ENCODE data around the gene TMED7.

Gene TMED7

DNA sequence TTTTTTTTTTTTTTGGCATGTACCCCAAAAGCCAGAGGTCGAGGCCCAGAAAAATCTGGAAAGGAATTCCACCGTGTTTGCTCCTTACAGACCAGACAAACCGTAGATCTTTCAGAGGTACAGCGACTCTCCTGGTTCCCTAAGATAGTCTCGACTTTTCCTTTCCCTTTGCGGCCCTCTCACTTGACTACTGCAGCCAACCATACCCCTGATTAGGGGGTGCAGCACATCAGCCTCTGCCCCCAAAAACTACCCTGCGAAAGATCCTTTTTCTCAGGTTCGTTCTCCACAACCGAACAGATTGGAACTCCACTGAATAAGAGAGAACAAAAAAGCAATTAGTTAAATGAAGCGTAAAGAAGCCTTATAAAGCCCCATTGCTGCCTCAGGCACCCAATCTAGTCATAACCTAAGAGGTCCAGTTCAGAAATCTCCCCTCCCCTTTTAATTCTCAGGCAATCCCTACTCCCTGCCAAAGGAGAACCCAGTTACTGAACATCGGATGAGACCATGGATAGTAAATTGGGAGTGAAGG is 23.2 kb downstream of the TMED7 start:
- peak; percentile 33 for DNase-seq (ENCODE audit: low spot score)
- in situ Hi-C loops (cut with MboI; ENCODE audit: low sequenced_read_pairs, unreplicated experiment), result no loop called here
- TF ChIP-seq, protein P1, sequence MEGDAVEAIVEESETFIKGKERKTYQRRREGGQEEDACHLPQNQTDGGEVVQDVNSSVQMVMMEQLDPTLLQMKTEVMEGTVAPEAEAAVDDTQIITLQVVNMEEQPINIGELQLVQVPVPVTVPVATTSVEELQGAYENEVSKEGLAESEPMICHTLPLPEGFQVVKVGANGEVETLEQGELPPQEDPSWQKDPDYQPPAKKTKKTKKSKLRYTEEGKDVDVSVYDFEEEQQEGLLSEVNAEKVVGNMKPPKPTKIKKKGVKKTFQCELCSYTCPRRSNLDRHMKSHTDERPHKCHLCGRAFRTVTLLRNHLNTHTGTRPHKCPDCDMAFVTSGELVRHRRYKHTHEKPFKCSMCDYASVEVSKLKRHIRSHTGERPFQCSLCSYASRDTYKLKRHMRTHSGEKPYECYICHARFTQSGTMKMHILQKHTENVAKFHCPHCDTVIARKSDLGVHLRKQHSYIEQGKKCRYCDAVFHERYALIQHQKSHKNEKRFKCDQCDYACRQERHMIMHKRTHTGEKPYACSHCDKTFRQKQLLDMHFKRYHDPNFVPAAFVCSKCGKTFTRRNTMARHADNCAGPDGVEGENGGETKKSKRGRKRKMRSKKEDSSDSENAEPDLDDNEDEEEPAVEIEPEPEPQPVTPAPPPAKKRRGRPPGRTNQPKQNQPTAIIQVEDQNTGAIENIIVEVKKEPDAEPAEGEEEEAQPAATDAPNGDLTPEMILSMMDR (IDR thresholded peaks at IDR 0.05; ENCODE audit: borderline replicate concordance, control extremely low read depth, extremely low read depth, insufficient read depth, missing control alignments), result no peak

GRCh38 chr5:115601701-115602590 is 23.9 kb downstream of the TMED7 start, which contains the start of gene TICAM2:
Gene TICAM2 (minus strand): TSS chr5:115602479. CDS start chr5:115581256, 21,223 bp downstream.
- DNase-seq (ENCODE audit: low spot score), result peak; percentile 84
- in situ Hi-C loops (cut with MboI; ENCODE audit: low sequenced_read_pairs, unreplicated experiment), result no loop called here
- TF ChIP-seq, protein P1 (IDR thresholded peaks at IDR 0.05; ENCODE audit: borderline replicate concordance, control extremely low read depth, extremely low read depth, insufficient read depth, missing control alignments), result peak; percentile 9

DNA sequence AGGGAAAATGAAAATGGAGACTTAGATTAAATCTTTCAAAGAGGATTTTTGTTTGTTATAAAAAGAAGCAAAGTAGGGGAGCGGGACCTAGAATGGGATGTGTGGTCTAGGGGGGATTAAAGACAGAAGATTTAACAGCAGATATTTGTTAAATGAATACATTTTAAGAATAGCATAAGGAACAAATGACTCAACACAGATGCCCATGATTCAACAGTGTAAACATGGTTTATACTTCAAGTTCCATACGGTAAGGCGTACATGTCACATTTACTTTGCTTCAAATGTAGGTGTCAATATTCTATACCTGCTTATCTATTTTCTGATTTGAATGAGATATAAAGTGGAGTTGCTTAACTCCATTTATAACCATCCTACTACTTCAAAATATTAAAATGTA is 25.1 kb downstream of the TMED7 start:
- DNase-seq (ENCODE audit: low spot score), result no peak
- in situ Hi-C loops (cut with MboI; ENCODE audit: low sequenced_read_pairs, unreplicated experiment), result no loop called here
- TF ChIP-seq, protein P1 (IDR thresholded peaks at IDR 0.05; ENCODE audit: borderline replicate concordance, control extremely low read depth, extremely low read depth, insufficient read depth, missing control alignments), result no peak

DNA sequence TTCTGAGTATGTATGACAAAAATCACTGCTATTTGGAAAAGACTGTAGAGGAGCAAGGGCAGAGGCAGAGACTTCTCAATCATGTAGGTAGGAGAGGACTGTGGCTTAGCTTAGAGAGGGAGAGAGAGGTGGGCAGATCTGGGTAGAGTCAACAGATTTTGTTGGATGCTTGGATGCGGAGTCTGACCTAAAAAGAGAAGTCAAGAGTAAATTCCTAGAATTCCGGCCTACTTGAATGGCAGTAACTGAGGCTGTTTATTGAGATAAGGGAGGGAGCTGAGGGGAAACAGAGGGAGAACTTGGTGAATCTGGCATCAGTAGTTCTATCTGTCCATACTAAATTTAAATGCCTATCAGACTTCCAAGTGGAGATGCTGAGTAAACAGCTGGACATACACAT is 25.9 kb downstream of the TMED7 start:
- DNase-seq (ENCODE audit: low spot score), result no peak
- TF ChIP-seq, protein P1 (IDR thresholded peaks at IDR 0.05; ENCODE audit: borderline replicate concordance, control extremely low read depth, extremely low read depth, insufficient read depth, missing control alignments), result no peak
- in situ Hi-C loops (cut with MboI; ENCODE audit: low sequenced_read_pairs, unreplicated experiment), result loop anchor here (25.0 kb wide), 2 partner anchors 288 to 513 kb away; no protein-coding TSS in a partner anchor

DNA sequence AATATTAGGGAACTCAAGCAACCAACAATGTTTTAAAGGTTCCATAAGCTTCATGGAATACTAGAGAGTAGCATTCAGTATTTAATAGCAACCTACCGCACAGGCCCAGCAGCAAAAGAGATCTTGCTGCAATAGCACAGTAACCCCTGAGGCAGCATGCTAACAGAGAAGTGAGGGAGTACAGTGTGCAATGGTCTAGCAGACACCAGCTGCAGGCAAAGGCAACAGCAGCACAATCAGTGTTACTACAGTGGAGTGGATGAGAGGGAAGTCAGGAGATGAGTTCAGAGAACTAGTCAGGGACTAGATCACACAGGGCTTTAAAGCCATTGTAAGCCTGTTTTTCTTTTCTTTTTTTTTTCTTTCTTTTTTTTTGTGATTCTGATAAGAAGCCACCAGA is 26.3 kb downstream of the TMED7 start:
- in situ Hi-C loops (cut with MboI; ENCODE audit: low sequenced_read_pairs, unreplicated experiment), result loop anchor here (25.0 kb wide), 2 partner anchors 287 to 512 kb away; no protein-coding TSS in a partner anchor
- TF ChIP-seq, protein P1 (IDR thresholded peaks at IDR 0.05; ENCODE audit: borderline replicate concordance, control extremely low read depth, extremely low read depth, insufficient read depth, missing control alignments), result no peak
- DNase-seq (ENCODE audit: low spot score), result peak; percentile 41

DNA sequence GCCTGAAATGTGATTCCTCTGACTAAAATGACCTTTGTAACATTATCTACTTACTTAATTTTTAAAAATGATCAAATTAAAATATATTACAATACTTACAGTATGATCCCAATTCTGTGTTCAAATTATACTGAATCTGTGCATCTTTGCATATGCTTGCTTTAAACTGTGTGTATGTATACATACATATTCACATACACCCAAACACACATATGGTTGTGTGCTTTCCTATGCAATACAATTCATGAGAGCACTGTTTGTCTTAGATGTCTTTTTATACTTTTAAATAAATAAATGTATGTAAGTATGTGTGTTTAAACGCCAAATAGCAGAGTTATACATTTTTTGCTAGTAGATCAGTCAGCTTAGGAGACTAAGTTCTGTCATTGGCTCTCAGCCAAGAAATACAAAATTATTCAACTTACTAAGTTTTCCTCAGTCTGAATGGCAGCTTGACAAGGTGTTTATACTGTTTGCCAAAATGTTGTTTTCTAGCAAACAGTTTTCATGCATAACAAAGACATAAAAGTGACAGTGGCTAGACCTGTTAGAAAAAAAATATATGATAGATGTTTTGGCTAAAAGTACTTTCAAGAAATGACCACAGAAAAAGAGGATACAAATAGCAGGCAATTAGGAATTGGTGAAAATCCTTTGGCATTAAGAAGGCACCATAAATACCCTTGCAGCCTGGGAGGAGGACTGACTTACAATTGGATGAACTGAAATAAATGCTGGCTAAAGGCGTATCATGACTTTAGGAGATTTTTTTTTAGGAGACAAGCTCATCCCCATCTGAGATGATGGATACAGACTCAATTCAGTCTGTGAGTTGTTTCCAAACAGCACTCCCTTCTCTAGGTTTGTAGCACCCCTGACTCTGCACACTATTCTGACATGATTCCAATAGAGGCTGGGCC is 31.4 kb downstream of the TMED7 start:
- TF ChIP-seq, protein P1 (IDR thresholded peaks at IDR 0.05; ENCODE audit: borderline replicate concordance, control extremely low read depth, extremely low read depth, insufficient read depth, missing control alignments), result no peak
- no peak for DNase-seq (ENCODE audit: low spot score)
- in situ Hi-C loops (cut with MboI; ENCODE audit: low sequenced_read_pairs, unreplicated experiment), result loop anchor here (25.0 kb wide), 2 partner anchors 282 to 507 kb away; no protein-coding TSS in a partner anchor
